GM12874 (cell line): Measurements from ENCODE around the gene STX7.

Experiments
- TF ChIP-seq, protein P1 (sequence below): IDR thresholded peaks from 2 replicates; pipeline ENCODE4 v1.5.1; 2011; ENCODE audit warnings: low read depth, mild to moderate bottlenecking, control low read depth, low read length, moderate library complexity; ENCODE audit not compliant: insufficient read depth

STX7 gene

GRCh38 chr6:132458887-132459604 lies 53.9 kb downstream of the STX7 start:
- TF ChIP-seq, protein P1, sequence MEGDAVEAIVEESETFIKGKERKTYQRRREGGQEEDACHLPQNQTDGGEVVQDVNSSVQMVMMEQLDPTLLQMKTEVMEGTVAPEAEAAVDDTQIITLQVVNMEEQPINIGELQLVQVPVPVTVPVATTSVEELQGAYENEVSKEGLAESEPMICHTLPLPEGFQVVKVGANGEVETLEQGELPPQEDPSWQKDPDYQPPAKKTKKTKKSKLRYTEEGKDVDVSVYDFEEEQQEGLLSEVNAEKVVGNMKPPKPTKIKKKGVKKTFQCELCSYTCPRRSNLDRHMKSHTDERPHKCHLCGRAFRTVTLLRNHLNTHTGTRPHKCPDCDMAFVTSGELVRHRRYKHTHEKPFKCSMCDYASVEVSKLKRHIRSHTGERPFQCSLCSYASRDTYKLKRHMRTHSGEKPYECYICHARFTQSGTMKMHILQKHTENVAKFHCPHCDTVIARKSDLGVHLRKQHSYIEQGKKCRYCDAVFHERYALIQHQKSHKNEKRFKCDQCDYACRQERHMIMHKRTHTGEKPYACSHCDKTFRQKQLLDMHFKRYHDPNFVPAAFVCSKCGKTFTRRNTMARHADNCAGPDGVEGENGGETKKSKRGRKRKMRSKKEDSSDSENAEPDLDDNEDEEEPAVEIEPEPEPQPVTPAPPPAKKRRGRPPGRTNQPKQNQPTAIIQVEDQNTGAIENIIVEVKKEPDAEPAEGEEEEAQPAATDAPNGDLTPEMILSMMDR, result no peak

GRCh38 chr6:132456700-132457143 lies 56.2 kb downstream of the STX7 start:
- TF ChIP-seq, protein P1, result peak; percentile 45; the same call in 1 of the 2 replicates

- TF ChIP-seq, protein P1, result no peak
Observed at GRCh38 chr6:132446855-132447241, 66.1 kb downstream of the STX7 start.

- TF ChIP-seq, protein P1, result no peak
Observed at GRCh38 chr6:132446141-132446854, 66.6 kb downstream of the STX7 start.

DNA sequence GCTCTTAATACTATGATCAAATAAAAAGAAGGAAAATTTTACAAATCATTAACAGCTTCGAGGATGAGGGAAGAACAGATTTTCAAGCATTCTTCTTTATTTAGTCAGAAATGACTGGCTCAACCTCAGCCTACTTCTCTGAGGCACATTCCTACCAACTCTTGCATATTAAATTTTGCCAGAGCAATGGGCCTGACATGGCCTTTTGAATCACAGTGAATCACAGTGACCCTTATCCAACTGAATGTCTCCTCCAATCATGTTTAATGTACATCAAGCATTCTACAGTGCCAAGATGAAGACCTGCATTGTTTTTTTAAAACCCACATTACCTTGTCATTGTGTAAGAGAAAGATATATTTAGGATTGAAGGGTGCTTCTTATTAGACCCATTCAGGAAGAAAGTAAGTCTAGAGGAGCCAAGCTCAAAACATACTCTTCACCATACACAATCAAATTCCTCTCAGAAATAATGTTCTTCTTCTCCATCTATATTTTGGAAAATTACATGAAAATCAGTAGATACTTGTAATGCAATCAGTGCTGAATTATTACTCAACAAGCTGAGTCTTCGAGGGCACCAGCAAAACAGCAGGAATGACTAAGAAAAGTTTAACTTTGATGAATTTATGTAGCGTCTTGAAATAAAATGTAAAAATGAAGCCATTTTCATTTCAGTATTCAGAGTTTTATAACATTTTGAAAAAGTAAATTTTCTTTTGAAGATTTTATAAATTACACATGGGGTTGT lies 67.5 kb downstream of the STX7 start:
- TF ChIP-seq, protein P1, result no peak

- TF ChIP-seq, protein P1, result no peak
Observed at GRCh38 chr6:132443206-132443605, 69.7 kb downstream of the STX7 start.

- TF ChIP-seq, protein P1, result no peak
Observed at GRCh38 chr6:132430110-132430509, 82.8 kb downstream of the STX7 start.
